Measurements from ENCODE around the gene TNS1.

Gene TNS1

DNA sequence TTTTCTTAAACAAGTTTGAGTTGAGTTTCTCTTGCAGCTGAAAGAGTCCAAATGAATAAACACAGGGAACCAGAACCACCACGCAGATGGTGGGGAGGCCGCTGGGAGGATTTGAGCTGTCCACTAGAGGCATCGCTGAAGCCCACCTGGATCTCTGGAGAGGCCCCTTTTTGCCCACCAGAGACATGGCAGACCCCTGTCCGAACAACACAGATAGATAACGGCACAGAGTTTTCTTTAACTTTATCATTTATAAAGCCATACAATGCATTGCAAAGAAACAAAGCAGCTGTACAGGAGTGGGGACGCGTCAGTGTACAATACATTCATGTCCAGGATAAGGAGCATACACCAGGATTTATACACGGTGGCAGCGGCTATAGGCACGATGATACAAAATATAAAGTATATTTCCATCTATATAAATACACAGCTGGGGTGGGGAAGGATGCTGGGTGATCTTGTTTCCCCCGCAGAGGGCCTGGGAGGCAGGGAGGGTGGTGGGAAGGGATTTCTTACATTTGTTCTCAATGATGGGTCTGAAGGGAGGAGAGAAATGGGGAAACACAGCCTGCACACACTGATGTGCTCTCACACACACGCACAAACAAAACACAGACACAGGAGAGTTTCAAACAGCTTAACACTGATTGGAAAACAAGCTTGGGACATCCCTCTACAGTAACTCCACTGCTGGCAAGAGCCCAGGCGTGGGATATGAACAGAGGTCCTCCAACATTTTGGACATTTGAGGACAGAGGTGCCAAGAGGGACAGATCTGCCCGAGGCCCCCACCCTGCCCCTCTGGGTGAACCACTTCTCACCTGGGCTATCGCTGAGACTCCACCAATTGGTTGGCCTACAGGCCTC is 203.0 kb downstream of the TNS1 start:
- no peak for ATAC-seq
- Mint-ChIP-seq H3K27me3 (no peaks in the 10 kb centered on the region), H3K4me3 (no peak overlapping the region), H3K36me3 (no peaks in the 10 kb centered on the region), H3K9me3 (no peaks in the 10 kb centered on the region), H3K27ac (peak overlapping the region; percentile 14), H3K4me1 (peaks cover 13% of the 10 kb centered on the region)

DNA sequence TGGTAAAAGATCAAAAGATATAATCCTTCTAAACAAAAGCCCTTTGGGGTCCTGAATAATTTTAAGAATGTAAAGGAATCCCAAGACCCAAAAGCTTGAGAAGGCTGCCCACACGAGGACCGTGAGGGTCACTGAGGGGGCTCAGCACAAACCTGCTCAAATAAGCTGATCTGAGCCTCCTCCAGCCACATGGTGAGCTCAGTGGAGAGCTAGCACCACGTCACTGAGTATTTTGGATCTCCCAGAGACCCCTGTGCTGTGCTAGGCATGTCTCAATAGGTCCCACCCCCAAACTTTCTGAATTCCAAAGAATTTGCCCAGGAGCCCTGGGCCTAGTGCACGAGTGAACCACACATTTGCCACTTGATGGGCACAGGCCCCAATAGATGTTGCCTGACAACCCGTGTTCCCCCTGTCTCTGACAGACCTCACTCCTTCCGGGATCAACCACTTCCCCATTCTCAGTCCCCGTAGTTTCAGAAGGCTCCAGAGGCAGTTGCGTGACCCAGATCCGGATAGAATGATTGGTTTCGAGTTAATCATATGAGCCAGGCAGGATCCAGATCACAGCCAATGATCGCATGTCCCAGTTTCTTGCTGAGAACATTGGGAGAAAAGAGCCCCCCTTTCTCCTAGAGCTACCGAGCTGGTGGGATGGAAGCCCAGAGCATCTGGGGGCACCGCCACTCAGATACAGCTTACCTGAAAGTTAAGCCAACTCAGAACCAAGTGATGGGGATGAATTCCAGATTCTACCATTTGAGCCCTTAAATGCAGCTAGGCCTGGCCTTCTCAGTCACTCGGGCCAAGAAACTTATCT is 203.8 kb downstream of the TNS1 start:
- Mint-ChIP-seq H3K27me3 (no peaks in the 10 kb centered on the region), H3K27ac (peak overlapping the region; percentile 14), H3K36me3 (no peaks in the 10 kb centered on the region), H3K9me3 (no peaks in the 10 kb centered on the region), H3K4me3 (no peak overlapping the region), H3K4me1 (peaks cover 13% of the 10 kb centered on the region)
- peak; percentile 83 for ATAC-seq

DNA sequence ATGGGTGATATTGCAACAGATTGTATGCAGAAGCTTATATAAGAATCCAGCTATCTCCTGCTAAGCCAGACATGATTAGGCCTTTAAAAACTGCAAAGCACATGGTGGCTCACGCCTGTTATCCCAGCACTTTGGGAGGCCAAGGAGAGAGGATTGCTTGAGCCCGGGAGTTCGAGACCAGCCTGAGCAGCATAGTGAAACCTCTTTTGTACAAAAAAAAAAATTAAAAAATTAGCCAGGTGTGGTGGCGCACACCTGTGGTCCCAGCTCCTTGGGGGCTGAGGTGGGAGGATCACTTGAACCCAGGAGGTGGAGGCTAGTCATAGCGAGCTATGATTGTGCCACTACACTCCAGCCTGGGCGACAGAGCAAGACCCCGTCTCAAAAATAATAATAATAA is 204.6 kb downstream of the TNS1 start:
- no peaks in the 10 kb centered on the region for H3K27me3 Mint-ChIP-seq
- H3K36me3 Mint-ChIP-seq, result no peaks in the 10 kb centered on the region
- no peak for ATAC-seq
- peaks cover 13% of the 10 kb centered on the region for H3K4me1 Mint-ChIP-seq
- H3K27ac Mint-ChIP-seq, result no peak overlapping the region
- no peak overlapping the region for H3K4me3 Mint-ChIP-seq
- H3K9me3 Mint-ChIP-seq, result no peaks in the 10 kb centered on the region

DNA sequence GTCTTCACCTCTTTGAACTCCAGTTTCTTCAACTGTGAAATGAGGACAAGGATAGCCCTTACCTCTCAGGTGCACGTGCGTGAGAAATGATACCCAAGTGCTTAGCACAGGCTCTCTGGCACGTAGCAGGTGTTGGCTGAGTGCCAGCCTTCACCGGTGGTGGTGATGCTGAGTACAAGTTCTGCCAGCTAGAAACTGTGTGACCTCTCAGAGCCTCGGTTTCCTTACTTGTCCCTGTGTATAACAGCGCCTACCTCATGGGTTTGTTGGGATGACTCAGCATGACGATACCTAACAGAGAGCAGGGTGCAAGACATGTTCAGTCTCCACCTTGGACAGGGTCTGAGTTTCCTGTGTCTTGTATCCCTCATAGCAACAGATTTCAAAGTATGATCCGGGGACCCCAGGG is 205.1 kb downstream of the TNS1 start:
- Mint-ChIP-seq H3K4me3 (no peak overlapping the region), H3K36me3 (no peaks in the 10 kb centered on the region), H3K9me3 (no peaks in the 10 kb centered on the region), H3K27me3 (no peaks in the 10 kb centered on the region), H3K27ac (no peak overlapping the region), H3K4me1 (peaks cover 13% of the 10 kb centered on the region)
- ATAC-seq, result no peak

DNA sequence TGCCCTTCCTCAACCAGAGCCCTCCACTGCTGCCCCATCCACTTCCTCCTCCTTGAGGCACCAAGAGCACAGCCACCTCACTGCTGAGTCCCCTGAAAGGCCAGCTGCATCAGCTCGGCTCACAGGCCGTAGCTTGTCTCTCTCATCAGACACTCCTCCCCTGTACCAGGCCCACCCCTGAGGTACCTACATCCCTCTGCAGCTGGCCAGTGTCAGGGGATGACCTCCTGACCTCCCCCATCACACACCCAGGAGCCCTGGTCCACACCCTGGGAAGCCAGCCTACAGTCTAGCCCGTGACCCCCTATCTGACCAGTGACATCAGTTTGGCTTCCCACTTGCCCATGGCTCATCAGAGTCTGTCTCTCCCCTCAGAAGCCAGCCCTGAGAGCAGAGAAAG is 205.6 kb downstream of the TNS1 start:
- Mint-ChIP-seq H3K4me3 (no peak overlapping the region), H3K27me3 (no peaks in the 10 kb centered on the region), H3K9me3 (no peaks in the 10 kb centered on the region), H3K4me1 (peaks cover 13% of the 10 kb centered on the region), H3K27ac (no peak overlapping the region), H3K36me3 (no peaks in the 10 kb centered on the region)
- no peak for ATAC-seq

DNA sequence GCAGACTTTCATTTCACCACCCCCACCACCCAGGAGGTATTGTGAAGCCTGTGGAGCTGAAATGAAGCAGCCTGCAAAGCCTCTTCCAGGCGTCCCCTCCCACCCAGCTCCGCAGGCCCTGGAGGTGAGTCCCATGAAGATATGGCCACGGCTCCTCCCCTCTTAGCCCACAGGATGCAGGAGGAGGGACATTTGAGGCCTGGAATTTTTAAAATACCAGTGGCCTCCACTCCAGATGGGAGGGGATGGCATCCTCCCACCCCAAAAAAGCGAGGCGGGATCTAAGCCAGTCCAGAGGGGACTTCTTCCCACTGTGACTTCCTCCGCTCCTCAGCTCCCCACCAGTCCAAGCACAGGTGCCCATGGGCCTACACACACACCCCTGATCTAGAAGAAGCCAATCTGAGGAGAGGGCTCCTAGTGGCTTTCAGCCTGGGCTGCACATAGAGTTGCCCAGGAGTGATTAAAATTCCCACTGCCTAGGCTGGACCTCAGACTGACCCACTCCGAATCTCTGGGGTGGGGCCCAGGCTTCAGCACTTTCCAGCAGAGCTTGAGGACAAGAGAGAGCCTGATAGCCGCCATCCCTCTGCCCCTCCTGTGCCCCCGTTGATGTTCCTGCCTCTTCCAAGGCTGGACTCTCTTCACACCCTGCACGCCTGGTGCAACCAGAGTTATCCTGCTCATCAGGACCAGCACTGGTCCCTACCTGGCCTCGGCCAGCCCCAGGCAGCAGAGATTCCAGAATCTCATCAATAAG is 206.9 kb downstream of the TNS1 start:
- Mint-ChIP-seq H3K4me1 (peaks cover 14% of the 10 kb centered on the region), H3K4me3 (no peak overlapping the region), H3K27ac (no peak overlapping the region), H3K9me3 (no peaks in the 10 kb centered on the region), H3K27me3 (no peaks in the 10 kb centered on the region), H3K36me3 (no peaks in the 10 kb centered on the region)
- ATAC-seq, result no peak

DNA sequence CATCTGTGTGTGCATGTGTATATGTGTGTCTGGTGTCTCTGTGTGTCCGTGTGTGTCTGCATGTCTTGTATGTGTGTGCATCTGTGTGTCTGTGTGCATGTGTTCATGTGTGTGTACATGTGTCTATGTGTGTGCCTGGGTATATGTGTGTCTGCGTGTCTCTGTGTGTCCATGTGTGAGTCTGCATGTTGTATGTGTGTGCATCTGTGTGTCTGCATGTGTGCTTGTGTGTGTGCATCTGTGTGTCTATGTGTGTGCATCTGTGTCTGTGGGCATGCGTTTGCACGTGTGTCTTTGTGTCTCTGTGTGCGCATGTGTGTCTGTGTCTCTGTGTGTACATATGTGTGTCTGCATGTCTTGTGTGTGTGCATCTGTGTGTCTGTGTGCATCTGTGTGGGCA is 207.7 kb downstream of the TNS1 start:
- Mint-ChIP-seq H3K4me3 (no peak overlapping the region), H3K4me1 (peaks cover 22% of the 10 kb centered on the region), H3K27me3 (no peaks in the 10 kb centered on the region), H3K36me3 (no peaks in the 10 kb centered on the region), H3K27ac (no peak overlapping the region), H3K9me3 (no peaks in the 10 kb centered on the region)
- ATAC-seq, result no peak

DNA sequence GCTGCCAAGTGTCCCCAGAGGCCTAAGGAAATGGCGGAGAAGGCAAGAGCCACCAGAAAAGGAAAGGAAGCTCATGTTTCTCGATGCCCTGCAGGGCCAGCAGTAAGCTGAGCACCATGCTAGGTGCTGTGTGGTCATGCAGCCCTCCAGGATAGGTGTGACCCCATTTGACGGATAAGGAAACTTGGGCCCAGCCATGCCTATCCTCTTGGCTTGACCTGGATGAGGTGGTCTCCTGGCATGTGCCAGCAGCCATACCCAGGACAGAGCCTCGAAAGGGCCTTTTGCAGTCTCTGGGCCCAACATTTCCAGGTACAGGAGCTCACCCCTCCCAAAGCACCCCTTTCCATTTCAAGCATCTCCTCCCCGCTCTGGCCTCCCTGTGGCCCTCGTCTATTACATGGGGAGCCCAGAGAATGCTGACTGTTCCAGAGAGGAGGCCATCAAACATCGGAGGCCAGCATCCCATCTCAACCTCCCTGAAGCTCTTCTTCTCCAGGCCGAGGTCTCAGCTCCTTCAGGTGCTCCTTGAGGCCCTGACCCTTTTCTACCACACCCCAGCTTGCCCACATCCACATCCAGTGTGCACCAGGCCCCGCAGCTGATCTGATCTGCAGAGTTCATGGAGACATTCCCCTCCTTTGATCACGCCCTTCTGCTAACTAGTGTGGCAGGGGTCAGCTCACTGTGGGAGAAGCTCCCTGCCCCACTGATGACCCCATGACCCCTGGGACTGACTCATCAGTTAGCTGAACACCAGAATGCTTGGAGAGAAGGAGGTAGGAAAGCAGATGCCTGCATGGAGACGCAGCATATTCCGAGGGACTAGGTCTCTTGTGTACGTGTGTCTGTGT is 208.4 kb downstream of the TNS1 start:
- peaks cover 25% of the 10 kb centered on the region for H3K4me1 Mint-ChIP-seq
- no peak for ATAC-seq
- no peaks in the 10 kb centered on the region for H3K27me3 Mint-ChIP-seq
- H3K4me3 Mint-ChIP-seq, result no peak overlapping the region
- H3K27ac Mint-ChIP-seq, result no peak overlapping the region
- H3K36me3 Mint-ChIP-seq, result no peaks in the 10 kb centered on the region
- H3K9me3 Mint-ChIP-seq, result no peaks in the 10 kb centered on the region

DNA sequence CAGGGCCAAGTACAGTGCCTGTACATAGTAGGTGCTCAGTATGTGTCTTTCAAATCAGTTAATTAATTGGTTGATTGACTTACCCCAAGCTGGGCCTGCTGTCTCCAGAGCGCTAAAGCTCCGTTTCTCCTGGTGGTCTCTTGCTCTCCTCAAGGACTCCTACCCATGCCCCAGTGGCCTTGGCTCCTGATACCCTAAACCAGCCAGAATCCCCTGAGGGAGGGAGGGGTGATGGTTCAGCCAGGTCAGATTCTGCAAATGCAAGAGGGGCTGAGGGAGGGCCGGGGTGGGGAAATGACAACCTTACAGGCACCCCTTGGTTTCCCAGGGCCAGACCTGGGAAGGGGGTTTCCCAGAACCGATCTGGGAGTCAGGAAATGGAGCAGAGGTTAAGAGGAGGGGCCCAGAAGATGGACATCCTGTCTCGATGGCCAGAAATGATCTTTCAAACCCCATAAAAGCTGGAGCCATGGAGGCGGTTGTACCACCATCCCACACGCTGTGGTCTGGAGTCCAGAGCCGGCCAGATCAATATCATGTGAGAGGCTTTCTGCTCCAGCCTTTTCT is 209.1 kb downstream of the TNS1 start:
- H3K9me3 Mint-ChIP-seq, result no peaks in the 10 kb centered on the region
- no peak overlapping the region for H3K4me3 Mint-ChIP-seq
- H3K27ac Mint-ChIP-seq, result no peak overlapping the region
- H3K36me3 Mint-ChIP-seq, result no peaks in the 10 kb centered on the region
- H3K4me1 Mint-ChIP-seq, result peaks cover 24% of the 10 kb centered on the region
- H3K27me3 Mint-ChIP-seq, result no peaks in the 10 kb centered on the region
- no peak for ATAC-seq

DNA sequence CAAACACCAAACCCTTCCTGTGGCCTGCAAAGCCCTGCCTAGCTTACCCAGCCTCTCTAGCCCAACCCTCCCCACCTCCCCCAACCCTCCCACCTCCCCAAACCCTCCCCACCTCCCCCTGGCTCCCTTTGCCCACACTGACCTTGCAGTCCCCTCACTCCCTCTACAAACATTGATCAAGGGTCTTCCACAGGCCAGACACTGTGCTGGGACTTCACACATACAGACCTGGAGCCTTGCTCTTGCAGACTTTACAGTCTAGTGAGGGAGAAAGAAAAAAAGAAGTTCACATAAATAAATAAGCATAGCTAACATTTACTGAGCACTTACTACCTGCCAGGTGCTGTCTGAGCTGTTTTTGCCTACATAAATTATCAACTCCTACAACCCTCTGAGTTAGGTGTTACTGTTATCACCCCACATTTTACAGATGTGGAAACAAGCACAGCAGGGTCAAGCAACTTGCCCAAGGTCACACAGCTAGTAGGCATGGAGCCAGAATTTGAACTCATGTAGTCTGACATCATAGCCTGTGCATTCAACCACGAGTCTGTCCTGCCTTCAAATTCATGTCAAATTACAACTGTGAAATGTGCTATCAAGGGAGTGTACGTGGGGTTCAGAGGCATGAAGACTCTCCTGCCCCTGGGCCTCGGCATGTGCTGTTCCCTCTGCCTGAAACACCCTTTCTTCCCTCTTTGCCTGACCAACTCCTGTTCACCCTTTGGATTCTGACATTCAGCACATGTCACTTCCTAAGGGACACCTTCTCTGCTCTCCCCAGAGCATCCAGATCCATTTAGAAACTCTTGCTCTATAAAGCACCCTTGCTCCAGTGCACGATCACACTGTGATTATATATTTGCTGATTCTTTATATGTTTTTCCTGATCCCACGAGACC is 209.9 kb downstream of the TNS1 start:
- H3K27ac Mint-ChIP-seq, result no peak overlapping the region
- ATAC-seq, result no peak
- H3K27me3 Mint-ChIP-seq, result no peaks in the 10 kb centered on the region
- no peaks in the 10 kb centered on the region for H3K9me3 Mint-ChIP-seq
- H3K4me3 Mint-ChIP-seq, result no peak overlapping the region
- no peaks in the 10 kb centered on the region for H3K36me3 Mint-ChIP-seq
- peaks cover 28% of the 10 kb centered on the region for H3K4me1 Mint-ChIP-seq

DNA sequence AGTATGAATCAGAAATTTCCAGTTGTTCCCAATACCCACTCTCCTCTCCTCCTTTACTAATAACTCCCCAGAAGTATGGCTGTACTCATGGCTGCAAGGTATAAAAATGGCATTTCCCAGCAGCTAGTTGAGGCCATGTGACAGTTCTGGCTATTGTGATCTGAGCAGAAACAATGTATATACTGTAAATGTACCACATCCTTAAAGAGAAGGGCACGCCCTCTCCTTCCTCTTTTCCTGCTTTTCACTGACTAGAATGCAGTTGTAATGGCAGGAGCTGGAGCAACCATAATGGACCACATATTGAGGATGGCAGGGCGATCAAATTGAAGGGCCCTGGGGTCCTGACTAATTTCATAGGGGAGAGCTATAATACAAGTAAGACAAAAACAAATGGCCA is 211.2 kb downstream of the TNS1 start:
- Mint-ChIP-seq H3K4me3 (no peak overlapping the region), H3K36me3 (no peaks in the 10 kb centered on the region), H3K27ac (no peak overlapping the region), H3K27me3 (no peaks in the 10 kb centered on the region), H3K9me3 (no peaks in the 10 kb centered on the region), H3K4me1 (peaks cover 23% of the 10 kb centered on the region)
- ATAC-seq, result no peak

DNA sequence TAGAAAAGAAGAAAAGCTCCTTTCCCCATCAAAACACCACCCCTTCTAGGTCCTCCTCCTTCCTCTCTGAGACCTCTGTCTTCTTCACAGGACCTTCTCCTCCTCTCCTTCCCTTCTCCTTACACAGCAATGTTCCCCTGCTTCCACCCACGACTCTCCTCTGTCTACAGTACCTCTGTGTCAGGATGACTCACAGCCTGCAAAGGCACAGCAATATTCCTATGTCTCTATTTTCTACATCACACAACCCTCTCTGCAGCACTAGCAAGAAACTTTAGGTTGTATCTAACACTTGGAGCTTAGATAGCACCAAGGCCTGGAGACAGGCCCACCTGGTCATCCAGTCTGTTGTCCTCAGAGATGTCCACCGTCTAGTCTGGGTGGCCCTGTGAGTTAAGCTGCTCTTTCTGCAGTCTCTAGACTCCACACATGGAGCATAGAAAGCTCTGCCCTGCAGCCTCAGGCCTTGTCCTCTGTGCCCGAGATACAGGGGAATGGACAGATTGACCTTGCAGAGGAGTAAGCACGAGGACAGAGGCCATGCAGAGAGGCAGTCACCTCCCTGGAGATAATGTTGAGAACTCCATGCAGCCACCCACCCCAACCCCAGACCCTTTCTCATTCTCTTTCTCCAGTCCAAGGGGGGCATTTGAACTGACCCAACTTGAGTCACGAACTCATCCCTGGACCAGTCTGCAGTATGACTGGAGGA is 212.0 kb downstream of the TNS1 start:
- Mint-ChIP-seq H3K9me3 (no peaks in the 10 kb centered on the region), H3K4me1 (peaks cover 24% of the 10 kb centered on the region), H3K27me3 (no peaks in the 10 kb centered on the region), H3K36me3 (no peaks in the 10 kb centered on the region), H3K27ac (peak overlapping the region; percentile 2), H3K4me3 (peak overlapping the region; percentile 77)
- ATAC-seq, result no peak

DNA sequence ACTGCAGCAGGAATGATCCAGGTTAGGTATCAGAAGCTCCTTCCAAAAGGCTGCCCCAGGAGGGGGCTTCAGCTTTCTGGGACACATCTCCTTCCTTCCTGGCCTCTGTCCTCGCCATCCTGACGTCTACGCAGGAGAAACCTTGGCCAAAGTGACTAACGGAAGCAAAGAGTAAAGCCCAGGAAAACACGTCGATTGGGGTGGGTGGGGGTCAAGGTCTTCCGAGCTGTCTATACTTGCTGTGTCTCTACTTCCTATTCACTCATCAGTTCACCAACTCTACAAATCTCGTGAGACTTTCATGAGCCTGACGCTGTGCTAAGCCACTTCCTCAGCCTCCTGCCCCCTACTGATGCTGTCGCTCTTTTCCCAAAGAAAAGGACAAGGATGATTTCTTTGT is 212.6 kb downstream of the TNS1 start:
- peak overlapping the region; percentile 2 for H3K27ac Mint-ChIP-seq

More for the DNA sequence above, 212.6 kb downstream of the TNS1 start:
- Mint-ChIP-seq H3K4me1 (peaks cover 30% of the 10 kb centered on the region), H3K4me3 (peak overlapping the region; percentile 77), H3K36me3 (no peaks in the 10 kb centered on the region), H3K27me3 (no peaks in the 10 kb centered on the region), H3K9me3 (no peaks in the 10 kb centered on the region)
- ATAC-seq, result peak; percentile 62
